Measurements from ENCODE around the gene ZNF878.
"Not testable (repeated sequence)": the region's sequence is repeated elsewhere in the genome, so short reads cannot be mapped to it uniquely, and the experiment has no call there.

ZNF878 gene

DNA sequence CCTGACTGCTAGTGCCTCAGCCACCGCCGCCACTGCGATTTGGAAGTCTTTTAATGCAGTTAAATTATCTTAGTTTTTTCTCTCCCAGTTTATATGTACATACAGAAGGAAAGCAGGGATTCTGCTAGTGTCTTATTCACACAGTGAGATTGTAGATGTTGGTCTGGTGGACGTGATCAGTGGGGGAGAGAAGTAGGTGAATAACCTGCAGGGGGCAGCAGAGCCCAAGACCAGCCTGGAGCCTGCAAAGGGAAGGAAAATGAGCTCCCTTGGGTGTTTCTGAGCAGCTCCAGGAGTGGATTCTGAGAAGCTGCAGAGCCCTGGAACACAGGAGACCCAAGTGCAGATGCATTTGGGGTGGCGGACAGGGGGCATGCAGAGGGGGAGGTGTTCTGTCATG is 38.0 kb upstream of the ZNF878 start:
- peak; percentile 63 for TF ChIP-seq CTCF (conservative IDR thresholded peaks at IDR 0.05; ENCODE audit: control insufficient read depth, insufficient read depth, low read depth, low read length)
- peak; percentile 66 for DNase-seq (ENCODE audit: low read depth)
- no peak overlapping the region for H3K4me3 ChIP-seq (ENCODE audit: control insufficient read depth, low read depth, low read length)

DNA sequence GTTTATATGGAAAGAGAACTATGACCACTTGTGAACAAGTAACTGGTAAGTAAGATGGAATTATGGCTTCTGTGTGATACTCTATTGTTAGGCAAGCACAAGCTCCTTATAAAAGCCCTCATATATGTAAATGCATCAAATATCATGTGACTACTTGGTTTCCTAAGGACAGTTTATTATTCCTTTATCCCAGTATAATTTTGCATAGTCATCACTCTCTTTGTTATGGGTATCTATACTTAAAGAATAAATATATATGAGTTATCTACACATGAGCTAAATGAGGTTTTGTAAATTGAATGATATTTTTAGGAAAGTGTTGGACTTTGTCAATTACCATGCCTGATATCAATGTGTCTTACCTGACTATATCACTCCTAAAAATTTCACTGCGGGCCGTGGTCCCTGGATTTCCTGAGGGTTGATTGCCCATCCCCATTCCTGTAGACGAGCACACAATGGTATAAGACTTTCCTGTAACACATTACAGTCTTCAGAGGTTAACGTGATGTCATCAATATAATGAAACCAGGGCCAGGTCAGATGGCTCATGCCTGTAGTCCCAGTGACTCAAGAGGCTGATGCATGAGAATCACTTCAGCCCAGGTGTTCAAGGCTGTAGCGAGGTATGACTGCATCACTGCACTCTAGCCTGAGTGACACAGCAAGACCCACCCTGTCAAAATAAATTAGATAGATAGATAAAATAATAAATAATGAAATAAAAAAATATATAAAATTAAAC is 32.5 kb upstream of the ZNF878 start:
- no peak overlapping the region for H3K4me3 ChIP-seq (ENCODE audit: control insufficient read depth, low read depth, low read length)
- TF ChIP-seq CTCF (conservative IDR thresholded peaks at IDR 0.05; ENCODE audit: control insufficient read depth, insufficient read depth, low read depth, low read length): no peak
- DNase-seq (ENCODE audit: low read depth): no peak

DNA sequence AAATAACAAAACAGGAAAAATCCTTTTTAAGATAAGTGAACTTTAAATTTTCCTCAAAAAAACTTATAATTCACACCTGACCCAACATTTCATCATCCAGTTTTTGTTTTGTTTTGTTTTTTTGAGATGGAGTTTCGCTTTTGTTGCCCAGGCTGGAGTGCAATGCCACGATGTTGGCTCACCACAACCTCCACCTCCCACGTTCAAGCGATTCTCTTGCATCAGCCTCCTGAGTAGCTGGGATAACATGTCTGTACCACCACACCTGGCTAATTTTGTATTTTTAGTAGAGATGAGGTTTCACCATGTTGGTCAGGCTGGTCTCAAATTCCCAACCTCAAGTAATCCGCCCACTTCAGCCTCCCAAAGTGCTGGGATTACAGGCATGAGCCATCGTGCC is 30.6 kb upstream of the ZNF878 start:
- not testable (repeated sequence) for DNase-seq (ENCODE audit: low read depth)

DNA sequence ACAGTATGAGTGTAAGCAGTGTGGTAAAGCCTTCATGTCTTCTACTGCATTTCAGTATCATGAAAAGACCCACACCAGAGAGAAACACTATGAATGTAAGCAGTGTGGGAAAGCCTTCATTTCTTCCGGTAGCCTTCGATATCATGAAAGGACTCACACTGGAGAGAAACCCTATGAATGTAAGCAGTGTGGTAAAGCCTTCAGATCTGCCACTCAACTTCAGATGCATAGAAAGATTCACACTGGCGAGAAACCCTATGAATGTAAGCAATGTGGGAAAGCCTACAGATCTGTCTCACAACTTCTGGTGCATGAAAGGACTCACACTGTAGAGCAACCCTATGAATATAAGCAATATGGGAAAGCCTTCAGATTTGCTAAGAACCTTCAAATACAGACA is 24.6 kb upstream of the ZNF878 start:
- TF ChIP-seq CTCF (conservative IDR thresholded peaks at IDR 0.05; ENCODE audit: control insufficient read depth, insufficient read depth, low read depth, low read length): no peak
- H3K4me3 ChIP-seq (ENCODE audit: control insufficient read depth, low read depth, low read length): no peak overlapping the region
- no peak for DNase-seq (ENCODE audit: low read depth)

More for the DNA sequence above, 30.6 kb upstream of the ZNF878 start:
- H3K4me3 ChIP-seq (ENCODE audit: control insufficient read depth, low read depth, low read length): not testable (repeated sequence)

- H3K4me3 ChIP-seq (ENCODE audit: control insufficient read depth, low read depth, low read length); DNase-seq (ENCODE audit: low read depth): not testable (repeated sequence)
These were observed 23.6 kb upstream of the ZNF878 start for GRCh38 chr19:12076331-12076730.

DNA sequence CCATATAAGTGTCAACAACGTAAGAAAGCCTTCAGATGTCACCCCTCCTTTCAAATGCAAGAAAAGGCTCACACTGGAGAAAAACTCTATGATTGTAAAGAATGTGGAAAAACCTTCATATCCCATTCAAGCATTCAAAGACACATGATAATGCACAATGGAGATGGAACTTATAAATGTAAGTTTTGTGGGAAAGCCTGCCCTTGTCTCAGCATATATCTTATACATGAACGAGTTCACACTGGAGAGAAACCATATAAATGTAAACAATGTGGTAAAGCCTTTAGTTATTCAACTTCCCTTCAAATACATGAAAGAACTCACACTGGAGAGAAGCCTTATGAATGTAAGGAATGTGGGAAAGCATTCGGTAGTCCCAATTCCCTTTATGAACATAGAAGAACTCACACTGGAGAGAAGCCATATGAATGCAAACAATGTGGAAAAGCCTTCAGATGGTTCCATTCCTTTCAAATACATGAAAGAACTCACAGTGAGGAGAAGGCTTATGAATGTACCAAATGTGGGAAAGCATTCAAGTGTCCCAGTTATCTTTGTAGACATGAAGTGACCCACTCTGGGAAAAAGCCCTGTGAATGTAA is 22.9 kb upstream of the ZNF878 start:
- no peak for DNase-seq (ENCODE audit: low read depth)
- TF ChIP-seq CTCF (conservative IDR thresholded peaks at IDR 0.05; ENCODE audit: control insufficient read depth, insufficient read depth, low read depth, low read length): no peak
- no peak overlapping the region for H3K4me3 ChIP-seq (ENCODE audit: control insufficient read depth, low read depth, low read length)

- no peak for TF ChIP-seq CTCF (conservative IDR thresholded peaks at IDR 0.05; ENCODE audit: control insufficient read depth, insufficient read depth, low read depth, low read length)
- peak within 1 kb of the TSS; percentile 91 for H3K4me3 ChIP-seq (ENCODE audit: control insufficient read depth, low read depth, low read length)
- peak; percentile 83 for DNase-seq (ENCODE audit: low read depth)
These were observed 12.1 kb upstream of the ZNF878 start, which contains the start of gene ZNF844 for GRCh38 chr19:12064590-12065538. ZNF844 (plus strand) TSS chr19:12064731; CDS start chr19:12064874, 143 bp downstream.

All from fibroblast of mammary gland (primary cell).